ENCODE data around the gene NTN1. TPM values are rescaled to one million over a fixed set of nuclear protein-coding genes. Genes with fewer than 3 reads are reported as not detected.
A peak's percentile ranks its signal among the peaks of the same experiment; 100 is the strongest.

NTN1 gene
- total RNA-seq, 5 donors from 2014 or later (not counting 1 experiment from before 2014, with no cell fraction given) = 0.07 to 0.15 (median 0.12) TPM; not detected in 1

DNA sequence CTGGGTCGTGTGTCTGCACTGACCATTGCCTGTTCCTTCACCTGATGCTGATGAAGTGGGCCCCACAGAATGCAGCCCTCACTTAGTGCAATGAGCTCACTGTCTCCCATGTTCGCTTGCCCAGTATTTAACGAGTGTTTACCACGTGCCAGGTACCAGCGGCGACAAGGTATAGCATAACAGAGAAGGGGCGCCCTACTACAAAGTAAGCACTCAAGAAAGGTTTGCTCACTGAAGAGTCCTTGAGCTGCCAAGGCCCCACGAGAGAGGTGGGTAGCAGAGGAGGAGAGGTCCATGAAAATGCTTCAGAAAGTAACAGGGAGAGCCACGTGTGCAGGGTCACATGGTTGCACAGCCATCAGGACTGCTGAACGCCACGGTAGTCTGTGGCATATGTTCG is 230.0 kb downstream of the NTN1 start:
- H3K4me1 Mint-ChIP-seq = peaks cover 15 to 22% (median 18%) of the 10 kb centered on the region in 3 donors
- no peaks in the 10 kb centered on the region for H3K9me3 ChIP-seq
- ChIA-PET CTCF (no interaction called here), POLR2A (no interaction called here)
- peaks cover 9% of the 10 kb centered on the region for H3K36me3 Mint-ChIP-seq
- no peak for ATAC-seq (replicated peaks in 1 of 4)
- no peaks in the 10 kb centered on the region for H3K27me3 ChIP-seq (replicated peaks in 1 of 2; ENCODE audit: control insufficient read depth in 2 of 2, extremely low read depth in 1 of 2, insufficient read depth in 2 of 2, low read length in 1 of 2)
- peaks cover 6 to 10% of the 10 kb centered on the region in 2 donors for H3K36me3 ChIP-seq (ENCODE audit: control insufficient read depth in 2 of 2, extremely low read depth in 1 of 2, insufficient read depth in 1 of 2, low read length in 1 of 2)
- no peak for DNase-seq
- H3K9me3 Mint-ChIP-seq = no peaks in the 10 kb centered on the region
- H3K4me3 ChIP-seq (ENCODE audit: control insufficient read depth in 1 of 2, extremely low read depth in 1 of 2, low read length in 1 of 2) = no peak overlapping the region
- peaks cover 6 to 13% of the 10 kb centered on the region in 2 experiments for H3K4me1 ChIP-seq (ENCODE audit: control insufficient read depth in 1 of 2, extremely low read depth in 1 of 2, insufficient read depth in 2 of 2, low read length in 2 of 2)
- H3K27me3 Mint-ChIP-seq = no peaks in the 10 kb centered on the region
- no peak overlapping the region for H3K27ac ChIP-seq (ENCODE audit: low read length)
- H3K27ac Mint-ChIP-seq = no peak overlapping the region
- no peak overlapping the region for H3K4me3 Mint-ChIP-seq
- WGBS (ENCODE audit: insufficient coverage) = 80% methylated on average over 11 of the region's 12 CpGs

DNA sequence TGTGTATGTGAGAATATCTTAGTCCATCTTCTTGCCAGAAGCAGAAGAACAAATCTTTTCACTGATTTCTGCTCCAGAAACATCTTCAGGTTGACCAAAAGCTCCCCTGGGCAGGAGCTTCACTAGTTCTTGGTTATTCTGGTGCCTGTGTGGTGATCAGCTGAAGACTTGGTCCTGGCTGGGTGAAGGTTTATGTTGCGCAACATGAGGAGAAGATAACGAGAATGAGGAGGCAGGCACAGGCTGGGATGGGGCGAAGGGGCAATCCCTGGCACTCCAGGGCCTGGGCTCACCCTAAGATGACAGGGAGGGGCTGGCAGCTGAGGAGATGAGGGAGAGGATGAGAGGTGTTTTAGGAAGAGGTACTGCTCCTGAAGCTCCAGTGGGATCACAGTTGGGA is 232.0 kb downstream of the NTN1 start:
- Mint-ChIP-seq H3K9me3 (no peaks in the 10 kb centered on the region), H3K36me3 (peaks cover 12% of the 10 kb centered on the region), H3K4me1 (peaks cover 21 to 31% (median 22%) of the 10 kb centered on the region in 3 donors), H3K4me3 (no peak overlapping the region), H3K27ac (peak overlapping the region; percentile 80 to 82), H3K27me3 (no peaks in the 10 kb centered on the region)
- H3K36me3 ChIP-seq (ENCODE audit: control insufficient read depth in 2 of 2, extremely low read depth in 1 of 2, insufficient read depth in 1 of 2, low read length in 1 of 2) = peaks cover 6 to 8% of the 10 kb centered on the region in 2 donors
- POLR2A ChIA-PET = no interaction called here
- CTCF ChIA-PET = no interaction called here
- H3K4me1 ChIP-seq (ENCODE audit: control insufficient read depth in 1 of 2, extremely low read depth in 1 of 2, insufficient read depth in 2 of 2, low read length in 2 of 2) = peaks cover 6 to 13% of the 10 kb centered on the region in 2 experiments
- 88% methylated on average over 3 of the region's 3 CpGs for WGBS (ENCODE audit: insufficient coverage)
- no peaks in the 10 kb centered on the region for H3K9me3 ChIP-seq
- no peak for DNase-seq
- no peak overlapping the region for H3K27ac ChIP-seq (ENCODE audit: low read length)
- no peaks in the 10 kb centered on the region for H3K27me3 ChIP-seq (replicated peaks in 1 of 2; ENCODE audit: control insufficient read depth in 2 of 2, extremely low read depth in 1 of 2, insufficient read depth in 2 of 2, low read length in 1 of 2)
- no peak for ATAC-seq (replicated peaks in 1 of 4)
- no peak overlapping the region for H3K4me3 ChIP-seq (ENCODE audit: control insufficient read depth in 1 of 2, extremely low read depth in 1 of 2, low read length in 1 of 2)

DNA sequence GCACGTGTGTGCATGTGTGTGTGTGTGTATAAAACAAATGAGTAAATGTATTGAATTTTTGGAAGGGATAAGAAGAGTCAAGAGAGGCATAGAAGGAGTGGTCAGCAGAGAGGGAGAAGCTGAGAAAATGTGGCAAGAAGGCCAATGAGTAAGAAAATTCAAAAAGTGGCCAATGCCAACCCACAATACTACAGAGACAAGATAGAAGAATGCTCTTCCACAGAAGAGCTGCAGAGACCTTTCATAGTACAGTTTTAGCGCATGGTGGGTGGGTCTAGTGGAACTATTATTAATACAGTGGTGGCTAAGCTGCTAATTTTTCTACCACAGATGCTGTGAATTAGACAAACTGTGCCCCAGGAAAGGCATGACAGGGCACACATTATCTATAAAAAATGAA is 233.5 kb downstream of the NTN1 start:
- Mint-ChIP-seq H3K27ac (no peak overlapping the region), H3K4me3 (no peak overlapping the region), H3K27me3 (no peaks in the 10 kb centered on the region), H3K4me1 (peaks cover 22 to 31% (median 28%) of the 10 kb centered on the region in 3 donors), H3K9me3 (no peaks in the 10 kb centered on the region), H3K36me3 (peaks cover 3% of the 10 kb centered on the region)
- Histone ChIP-seq H3K27ac (ENCODE audit: low read length) (no peak overlapping the region), H3K9me3 (no peaks in the 10 kb centered on the region), H3K36me3 (ENCODE audit: control insufficient read depth in 2 of 2, extremely low read depth in 1 of 2, insufficient read depth in 1 of 2, low read length in 1 of 2) (peaks cover 0 to 1% of the 10 kb centered on the region in 2 donors), H3K4me3 (ENCODE audit: control insufficient read depth in 1 of 2, extremely low read depth in 1 of 2, low read length in 1 of 2) (no peak overlapping the region), H3K4me1 (ENCODE audit: control insufficient read depth in 1 of 2, extremely low read depth in 1 of 2, insufficient read depth in 2 of 2, low read length in 2 of 2) (peaks cover 6 to 13% of the 10 kb centered on the region in 2 experiments), H3K27me3 (replicated peaks in 1 of 2; ENCODE audit: control insufficient read depth in 2 of 2, extremely low read depth in 1 of 2, insufficient read depth in 2 of 2, low read length in 1 of 2) (no peaks in the 10 kb centered on the region)
- DNase-seq (no peak), ATAC-seq (replicated peaks in 1 of 4) (no peak)
- CTCF ChIA-PET = no interaction called here
- POLR2A ChIA-PET = no interaction called here
- WGBS (ENCODE audit: insufficient coverage) = 86% methylated on average over 1 of the region's 2 CpGs

DNA sequence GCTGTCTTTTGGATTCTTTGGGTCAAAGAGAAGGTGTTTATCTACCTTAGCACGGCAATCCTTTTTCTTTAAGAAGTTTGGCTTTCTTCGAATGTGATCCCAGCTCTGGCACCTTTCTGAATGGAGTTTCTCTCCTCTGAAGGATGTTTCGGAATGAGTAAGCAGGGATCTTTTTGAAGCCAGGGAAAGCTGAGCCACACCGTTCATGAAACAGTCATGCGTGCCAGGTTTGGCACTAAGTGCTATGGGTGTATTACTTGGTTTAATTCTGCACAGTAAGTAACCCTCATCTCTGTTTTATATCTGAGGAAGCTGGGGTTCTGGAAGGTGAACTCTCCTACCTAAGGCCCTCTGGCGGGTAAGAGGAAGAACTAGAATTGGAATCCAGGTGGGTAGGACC is 234.5 kb downstream of the NTN1 start:
- peaks cover 3% of the 10 kb centered on the region for H3K36me3 Mint-ChIP-seq
- no peaks in the 10 kb centered on the region for H3K27me3 Mint-ChIP-seq
- H3K9me3 ChIP-seq = no peaks in the 10 kb centered on the region
- no peak overlapping the region for H3K4me3 ChIP-seq (ENCODE audit: control insufficient read depth in 1 of 2, extremely low read depth in 1 of 2, low read length in 1 of 2)
- peaks cover 27 to 31% (median 28%) of the 10 kb centered on the region in 3 donors for H3K4me1 Mint-ChIP-seq
- ChIA-PET CTCF (no interaction called here), POLR2A (no interaction called here)
- DNase-seq = no peak
- ATAC-seq (replicated peaks in 1 of 4) = no peak
- H3K27ac ChIP-seq (ENCODE audit: low read length) = no peak overlapping the region
- no peaks in the 10 kb centered on the region for H3K27me3 ChIP-seq (replicated peaks in 1 of 2; ENCODE audit: control insufficient read depth in 2 of 2, extremely low read depth in 1 of 2, insufficient read depth in 2 of 2, low read length in 1 of 2)
- no peak overlapping the region for H3K4me3 Mint-ChIP-seq
- H3K9me3 Mint-ChIP-seq = no peaks in the 10 kb centered on the region
- H3K27ac Mint-ChIP-seq = no peak overlapping the region
- 93% methylated on average over 2 of the region's 6 CpGs for WGBS (ENCODE audit: insufficient coverage)
- H3K4me1 ChIP-seq (ENCODE audit: control insufficient read depth in 1 of 2, extremely low read depth in 1 of 2, insufficient read depth in 2 of 2, low read length in 2 of 2) = peaks cover 6 to 13% of the 10 kb centered on the region in 2 experiments
- H3K36me3 ChIP-seq (ENCODE audit: control insufficient read depth in 2 of 2, extremely low read depth in 1 of 2, insufficient read depth in 1 of 2, low read length in 1 of 2) = no peaks in the 10 kb centered on the region

DNA sequence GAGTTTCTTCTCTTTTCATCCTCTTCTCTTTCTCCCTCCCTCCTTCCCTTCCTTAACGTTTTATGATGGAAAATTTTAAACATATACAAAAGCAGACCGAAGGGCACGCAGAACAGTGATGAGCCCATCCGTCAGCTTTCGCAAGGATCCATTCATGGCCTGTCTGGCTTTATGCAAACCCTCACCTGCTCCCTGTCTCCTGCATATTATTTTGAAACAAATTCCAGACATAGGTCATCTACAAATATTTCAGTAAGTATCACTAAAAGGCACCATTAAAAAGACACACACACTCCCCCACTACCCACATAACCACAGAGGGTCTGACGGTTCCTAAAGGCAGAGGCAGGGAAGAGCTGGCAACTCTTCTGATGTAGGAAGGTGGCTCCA is 235.0 kb downstream of the NTN1 start:
- H3K4me1 Mint-ChIP-seq = peaks cover 24 to 29% (median 28%) of the 10 kb centered on the region in 3 donors
- Histone ChIP-seq H3K27me3 (replicated peaks in 1 of 2; ENCODE audit: control insufficient read depth in 2 of 2, extremely low read depth in 1 of 2, insufficient read depth in 2 of 2, low read length in 1 of 2) (no peaks in the 10 kb centered on the region), H3K4me1 (ENCODE audit: control insufficient read depth in 1 of 2, extremely low read depth in 1 of 2, insufficient read depth in 2 of 2, low read length in 2 of 2) (peaks cover 6 to 13% of the 10 kb centered on the region in 2 experiments), H3K9me3 (no peaks in the 10 kb centered on the region), H3K4me3 (ENCODE audit: control insufficient read depth in 1 of 2, extremely low read depth in 1 of 2, low read length in 1 of 2) (no peak overlapping the region), H3K27ac (ENCODE audit: low read length) (no peak overlapping the region), H3K36me3 (ENCODE audit: control insufficient read depth in 2 of 2, extremely low read depth in 1 of 2, insufficient read depth in 1 of 2, low read length in 1 of 2) (no peaks in the 10 kb centered on the region)
- ChIA-PET POLR2A (no interaction called here), CTCF (no interaction called here)
- no peak overlapping the region for H3K4me3 Mint-ChIP-seq
- ATAC-seq (replicated peaks in 1 of 4) = no peak
- H3K9me3 Mint-ChIP-seq = no peaks in the 10 kb centered on the region
- DNase-seq = no peak
- H3K27me3 Mint-ChIP-seq = no peaks in the 10 kb centered on the region
- peaks cover 3% of the 10 kb centered on the region for H3K36me3 Mint-ChIP-seq
- WGBS (ENCODE audit: insufficient coverage) = 86% methylated on average over 5 of the region's 6 CpGs
- no peak overlapping the region for H3K27ac Mint-ChIP-seq

DNA sequence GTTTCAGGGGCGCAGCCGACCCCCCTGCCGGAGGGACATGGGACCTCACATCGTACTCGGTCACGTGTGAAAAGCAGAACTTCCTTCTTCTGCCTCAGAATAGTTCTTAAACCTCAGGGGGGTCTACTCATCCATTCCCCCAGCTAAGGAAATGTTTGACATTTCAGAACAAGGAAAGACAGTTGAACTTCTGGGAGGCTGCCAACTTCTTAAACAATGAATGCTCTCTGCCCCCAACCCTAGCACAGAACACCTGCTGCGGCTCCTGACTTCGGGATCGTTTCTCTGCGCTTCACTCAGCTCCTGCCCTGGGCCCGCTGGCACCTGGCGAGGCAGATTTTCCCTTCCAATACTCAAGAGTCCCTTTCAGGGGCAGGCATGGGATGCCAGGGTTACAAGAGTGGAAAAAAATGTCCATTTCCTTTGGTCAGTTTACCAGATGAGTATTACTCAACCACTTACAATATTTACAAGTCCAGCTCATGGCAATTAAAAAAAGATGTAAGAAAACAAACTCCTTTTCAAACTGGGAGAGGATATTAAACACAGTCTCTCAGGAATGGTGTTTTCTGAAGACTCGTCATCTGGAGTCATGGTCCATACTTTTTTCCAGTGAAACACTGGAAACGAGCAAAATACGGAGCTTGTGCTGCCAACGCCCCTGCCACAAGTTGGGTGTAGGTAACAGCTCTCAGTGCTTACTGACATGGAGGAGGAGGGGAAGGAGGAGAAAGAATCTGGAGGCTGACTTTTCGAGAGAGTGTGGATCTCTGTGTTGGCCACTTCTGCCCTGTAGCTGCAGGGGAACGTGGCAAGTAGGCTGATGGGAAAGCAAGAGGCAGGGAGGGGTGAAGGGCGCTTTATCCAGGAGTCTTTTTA is 235.7 kb downstream of the NTN1 start:
- H3K36me3 Mint-ChIP-seq = peaks cover 3% of the 10 kb centered on the region
- H3K9me3 Mint-ChIP-seq = no peaks in the 10 kb centered on the region
- no peaks in the 10 kb centered on the region for H3K27me3 ChIP-seq (replicated peaks in 1 of 2; ENCODE audit: control insufficient read depth in 2 of 2, extremely low read depth in 1 of 2, insufficient read depth in 2 of 2, low read length in 1 of 2)
- peaks cover 24 to 29% (median 28%) of the 10 kb centered on the region in 3 donors for H3K4me1 Mint-ChIP-seq
- no peaks in the 10 kb centered on the region for H3K27me3 Mint-ChIP-seq
- no peak for ATAC-seq (replicated peaks in 1 of 4)
- ChIA-PET POLR2A (no interaction called here), CTCF (no interaction called here)
- peaks cover 9 to 13% of the 10 kb centered on the region in 2 experiments for H3K4me1 ChIP-seq (ENCODE audit: control insufficient read depth in 1 of 2, extremely low read depth in 1 of 2, insufficient read depth in 2 of 2, low read length in 2 of 2)
- H3K36me3 ChIP-seq (ENCODE audit: control insufficient read depth in 2 of 2, extremely low read depth in 1 of 2, insufficient read depth in 1 of 2, low read length in 1 of 2) = no peaks in the 10 kb centered on the region
- H3K27ac Mint-ChIP-seq = no peak overlapping the region
- H3K9me3 ChIP-seq = no peaks in the 10 kb centered on the region
- WGBS (ENCODE audit: insufficient coverage) = 85% methylated on average over 8 of the region's 19 CpGs
- DNase-seq = no peak
- no peak overlapping the region for H3K27ac ChIP-seq (ENCODE audit: low read length)
- H3K4me3 ChIP-seq (ENCODE audit: control insufficient read depth in 1 of 2, extremely low read depth in 1 of 2, low read length in 1 of 2) = no peak overlapping the region
- H3K4me3 Mint-ChIP-seq = no peak overlapping the region

All from T-cell (primary cell).